NCI-H774 (cell line): ENCODE measurements around the gene NDUFA11.
"Not testable (repeated sequence)": the region's sequence is repeated elsewhere in the genome, so short reads cannot be mapped to it uniquely, and the experiment has no call there.

ENCODE experiments used
- DNase-seq: peaks from one replicate; lab custom pipeline; 2025; lab: John Stamatoyannopoulos, UW

NDUFA11 gene

GRCh38 chr19:5857203-5858081, 46.1 kb downstream of the NDUFA11 start:
- DNase-seq, result no peak

- DNase-seq, result not testable (repeated sequence)
These were observed 48.4 kb downstream of the NDUFA11 start for GRCh38 chr19:5855151-5855550.

- not testable (repeated sequence) for DNase-seq
These were observed 49.5 kb downstream of the NDUFA11 start for GRCh38 chr19:5854121-5854520.

GRCh38 chr19:5851302-5851701, 52.3 kb downstream of the NDUFA11 start, which contains the start of gene FUT3:
FUT3 (minus strand) TSS chr19:5851449.
- no peak for DNase-seq

- no peak for DNase-seq
These were observed 52.8 kb downstream of the NDUFA11 start for GRCh38 chr19:5850743-5851293.

GRCh38 chr19:5850189-5850588, 53.4 kb downstream of the NDUFA11 start:
- no peak for DNase-seq

GRCh38 chr19:5848621-5849020, 55.0 kb downstream of the NDUFA11 start:
- DNase-seq, result not testable (repeated sequence)

- DNase-seq, result not testable (repeated sequence)
These were observed 55.7 kb downstream of the NDUFA11 start for GRCh38 chr19:5847846-5848245.
